Testis (tissue), 2 donors: ENCODE data around the gene AGXT.

Experiments
- POLR2A ChIP-seq: fragments of 450-650 bp; IDR thresholded peaks from one replicate; pipeline ENCODE4 v1.6.1; 2017; ENCODE audit warnings: antibody characterized with exemption, mild to moderate bottlenecking, moderate library complexity
- TF ChIP-seq, protein P1 (sequence below), 3 experiments: fragments of 450-650 bp in 2 of 3; fragments of 200-600 bp in 1 of 3; sonication (generic) in 1 of 3; IDR thresholded peaks; one replicate each; pipeline ENCODE4 v1.5.1; 2016 to 2019; ENCODE audit warnings: antibody characterized with exemption in 3 of 3, mild to moderate bottlenecking in 2 of 3, moderate library complexity in 1 of 3

DNA sequence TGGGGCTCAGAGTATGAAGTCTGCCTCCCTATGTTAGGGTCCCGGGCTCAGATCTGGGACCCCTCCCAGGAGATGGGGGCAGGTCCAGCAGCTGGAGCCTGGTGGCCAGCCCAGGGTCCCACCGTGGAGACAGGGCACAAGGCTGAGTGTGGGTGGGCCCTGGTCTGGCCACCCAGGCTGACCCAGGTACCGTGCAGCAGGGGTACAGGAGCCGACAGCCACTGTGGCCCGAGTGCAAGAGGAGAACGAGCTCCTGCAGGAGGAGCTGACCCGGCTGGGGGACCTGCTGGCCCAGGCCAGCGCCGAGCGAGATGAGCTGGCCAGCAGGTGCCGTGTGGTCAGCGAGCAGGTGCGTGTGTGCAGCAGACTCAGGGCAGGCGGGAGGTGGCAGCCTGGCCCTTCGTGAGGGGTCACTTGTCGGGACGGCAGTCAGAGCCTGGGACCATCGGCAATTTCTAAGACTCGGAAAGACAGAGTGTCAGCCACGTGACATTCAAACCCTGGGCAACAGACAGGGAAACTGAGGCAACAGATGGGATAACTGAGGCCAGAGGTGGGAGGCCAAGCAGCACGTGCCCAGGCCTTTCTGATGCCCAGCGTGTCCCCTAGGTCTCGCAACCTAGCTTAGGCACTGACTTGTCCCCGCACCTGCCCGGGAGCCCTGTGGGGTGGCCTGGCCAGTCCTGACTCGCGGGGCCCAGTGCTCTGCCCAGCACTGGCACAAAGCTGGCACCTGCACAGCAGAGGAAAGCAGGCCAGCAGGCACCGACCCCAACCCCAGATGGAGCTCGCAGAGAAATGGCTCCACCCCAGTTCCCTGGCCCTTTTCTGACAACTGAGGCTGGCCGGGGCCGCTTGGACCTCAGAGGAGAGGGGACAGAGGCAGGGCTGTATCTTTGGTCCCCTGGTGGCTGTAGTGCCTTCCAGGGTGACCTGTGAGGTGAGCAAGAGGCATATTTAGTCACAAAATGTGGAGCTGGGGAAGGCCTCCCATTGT is 51.5 kb downstream of the AGXT start:
- TF ChIP-seq, protein P1, sequence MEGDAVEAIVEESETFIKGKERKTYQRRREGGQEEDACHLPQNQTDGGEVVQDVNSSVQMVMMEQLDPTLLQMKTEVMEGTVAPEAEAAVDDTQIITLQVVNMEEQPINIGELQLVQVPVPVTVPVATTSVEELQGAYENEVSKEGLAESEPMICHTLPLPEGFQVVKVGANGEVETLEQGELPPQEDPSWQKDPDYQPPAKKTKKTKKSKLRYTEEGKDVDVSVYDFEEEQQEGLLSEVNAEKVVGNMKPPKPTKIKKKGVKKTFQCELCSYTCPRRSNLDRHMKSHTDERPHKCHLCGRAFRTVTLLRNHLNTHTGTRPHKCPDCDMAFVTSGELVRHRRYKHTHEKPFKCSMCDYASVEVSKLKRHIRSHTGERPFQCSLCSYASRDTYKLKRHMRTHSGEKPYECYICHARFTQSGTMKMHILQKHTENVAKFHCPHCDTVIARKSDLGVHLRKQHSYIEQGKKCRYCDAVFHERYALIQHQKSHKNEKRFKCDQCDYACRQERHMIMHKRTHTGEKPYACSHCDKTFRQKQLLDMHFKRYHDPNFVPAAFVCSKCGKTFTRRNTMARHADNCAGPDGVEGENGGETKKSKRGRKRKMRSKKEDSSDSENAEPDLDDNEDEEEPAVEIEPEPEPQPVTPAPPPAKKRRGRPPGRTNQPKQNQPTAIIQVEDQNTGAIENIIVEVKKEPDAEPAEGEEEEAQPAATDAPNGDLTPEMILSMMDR (IDR thresholded peaks at IDR 0.05) = no peak
- no peak for TF ChIP-seq POLR2A
